ENCODE data around the gene PTPRN2. TPM values are rescaled to one million over a fixed set of nuclear protein-coding genes. Genes with fewer than 3 reads are reported as not detected.

Gene PTPRN2
- total and polyA plus RNA-seq, 8 donors: 12.2 to 49.2 (median 31.8) TPM

- Histone ChIP-seq H3K4me3 (no peak overlapping the region), H3K27ac (no peak overlapping the region), H3K36me3 (no peaks in the 10 kb centered on the region), H3K27me3 (no peaks in the 10 kb centered on the region), H3K4me1 (no peaks in the 10 kb centered on the region), H3K9me3 (no peaks in the 10 kb centered on the region)
- FAIRE-seq: no peak
- intact Hi-C loops (cut with DNase I): loop anchor here in 1 of 3 donors (10.0 kb wide), 1 partner anchor 56 kb away; no protein-coding TSS in a partner anchor
- WGBS, 2 donors: 95 to 97% methylated on average over 13 of the region's 13 CpGs
- peak in 2 of 6 donors; percentile 31 to 33 for DNase-seq
- TF ChIP-seq CTCF (IDR thresholded peaks at IDR 0.05): no peak
- no peak for ATAC-seq
Measured at GRCh38 chr7:157770716-157771320, 816.8 kb downstream of the PTPRN2 start.

- FAIRE-seq (no peak), ATAC-seq (peak in 1 of 4 donors; percentile 23), DNase-seq (peak in 2 of 6 donors; percentile 36 to 49)
- Histone ChIP-seq H3K27me3 (no peaks in the 10 kb centered on the region), H3K4me1 (no peaks in the 10 kb centered on the region), H3K9me3 (no peaks in the 10 kb centered on the region), H3K36me3 (no peaks in the 10 kb centered on the region), H3K4me3 (no peak overlapping the region), H3K27ac (no peak overlapping the region)
- WGBS, 2 donors: 82 to 86% methylated on average over 19 of the region's 19 CpGs
- no peak for TF ChIP-seq CTCF (IDR thresholded peaks at IDR 0.05)
- intact Hi-C loops (cut with DNase I): loop anchor here in 1 of 3 donors (10.0 kb wide), 1 partner anchor 55 kb away; no protein-coding TSS in a partner anchor
Measured at GRCh38 chr7:157769526-157770215, 818.0 kb downstream of the PTPRN2 start.

GRCh38 chr7:157769086-157769485 is 818.5 kb downstream of the PTPRN2 start:
- 57 to 61% methylated on average over 17 of the region's 17 CpGs for WGBS, 2 donors
- ATAC-seq: peak in 2 of 4 donors; percentile 46 to 64
- Histone ChIP-seq H3K36me3 (no peaks in the 10 kb centered on the region), H3K9me3 (no peaks in the 10 kb centered on the region), H3K4me3 (no peak overlapping the region), H3K27ac (no peak overlapping the region), H3K27me3 (no peaks in the 10 kb centered on the region), H3K4me1 (no peaks in the 10 kb centered on the region)
- peak in 2 of 6 donors; percentile 40 to 49 for DNase-seq
- intact Hi-C loops (cut with DNase I): no loop called here
- no peak for FAIRE-seq
- no peak for TF ChIP-seq CTCF (IDR thresholded peaks at IDR 0.05)

DNA sequence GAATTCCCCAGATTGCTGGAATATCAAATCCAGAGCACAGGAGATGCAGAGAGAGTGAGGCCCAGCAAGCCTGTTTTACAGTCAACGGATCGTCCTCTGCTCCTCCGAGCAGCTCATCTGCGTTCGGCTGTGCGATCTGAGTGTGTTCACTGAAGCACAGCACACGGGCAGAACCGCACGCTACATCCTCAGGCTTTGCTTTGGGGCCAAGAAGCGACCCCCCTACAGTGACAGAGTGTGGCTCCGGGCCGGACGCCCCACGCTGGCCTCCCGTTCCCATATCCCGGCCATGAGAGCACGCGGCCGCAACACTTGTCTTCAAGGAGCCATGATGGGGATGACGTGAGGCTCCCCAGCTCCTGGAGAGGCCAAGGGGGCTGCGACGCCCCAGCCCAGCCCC is 819.4 kb downstream of the PTPRN2 start:
- Histone ChIP-seq H3K4me3 (no peak overlapping the region), H3K27ac (no peak overlapping the region), H3K36me3 (no peaks in the 10 kb centered on the region), H3K9me3 (no peaks in the 10 kb centered on the region), H3K4me1 (no peaks in the 10 kb centered on the region), H3K27me3 (no peaks in the 10 kb centered on the region)
- FAIRE-seq (no peak), ATAC-seq (no peak), DNase-seq (peak in 2 of 6 donors; percentile 27 to 39)
- no peak for TF ChIP-seq CTCF (IDR thresholded peaks at IDR 0.05)
- intact Hi-C loops (cut with DNase I): no loop called here
- WGBS, 2 donors: 81 to 82% methylated on average over 22 of the region's 22 CpGs
